ENCODE data around the gene COL11A1. TPM values are rescaled to one million over a fixed set of nuclear protein-coding genes. Genes with fewer than 3 reads are reported as not detected.

The COL11A1 gene
- total RNA-seq, 2 experiments from 2014 or later: 0.22 TPM; not detected in 1

- H3K36me3 ChIP-seq (ENCODE audit: insufficient read depth, low read length): no peaks in the 10 kb centered on the region
- no peaks in the 10 kb centered on the region for H3K79me2 ChIP-seq (ENCODE audit: insufficient read depth, low read depth, low read length)
- no peak overlapping the region for H3K27ac ChIP-seq (ENCODE audit: low read depth, low read length, poor library complexity, severe bottlenecking)
- H3K4me3 ChIP-seq (ENCODE audit: low read depth, low read length, poor library complexity, severe bottlenecking): no peak overlapping the region
- no peaks in the 10 kb centered on the region for H4K20me1 ChIP-seq (ENCODE audit: insufficient read depth, low read length)
- DNase-seq (ENCODE audit: low spot score): no peak
- H3K9me3 ChIP-seq (ENCODE audit: low read length): no peaks in the 10 kb centered on the region
- no peaks in the 10 kb centered on the region for H3K9me2 ChIP-seq (ENCODE audit: insufficient read depth, low read length)
- intact Hi-C loops (cut with micrococcal nuclease; ENCODE audit: unreplicated experiment): no loop called here
- no peaks in the 10 kb centered on the region for H3K4me1 ChIP-seq (ENCODE audit: insufficient read depth, low read length, poor library complexity, severe bottlenecking)
- ChIA-PET POLR2A (interaction anchor here (0.5 to 1.2 kb wide), 3 partner anchors 10 to 254 kb away, joined by 3 read pairs; no protein-coding TSS in a partner anchor), CTCF (ENCODE audit: unreplicated experiment) (no interaction called here)
- BruUV-seq (replicated peaks): no TSS peak
- no peak for TF ChIP-seq CTCF (conservative IDR thresholded peaks at IDR 0.05; ENCODE audit: low read length)
- TF ChIP-seq EZH2phosphoT487 (IDR thresholded peaks at IDR 0.05; ENCODE audit: borderline replicate concordance, low read depth, low read length): no peak
- no peak overlapping the region for H3K4me2 ChIP-seq (ENCODE audit: low read length)
- no peak overlapping the region for H2AFZ ChIP-seq (ENCODE audit: low read length)
These were observed 12.7 kb upstream of the COL11A1 start for GRCh38 chr1:103120981-103121380.

- Histone ChIP-seq H2AFZ (ENCODE audit: low read length) (no peak overlapping the region), H4K20me1 (ENCODE audit: insufficient read depth, low read length) (no peaks in the 10 kb centered on the region), H3K4me2 (ENCODE audit: low read length) (no peak overlapping the region), H3K36me3 (ENCODE audit: insufficient read depth, low read length) (no peaks in the 10 kb centered on the region), H3K4me1 (ENCODE audit: insufficient read depth, low read length, poor library complexity, severe bottlenecking) (no peaks in the 10 kb centered on the region), H3K79me2 (ENCODE audit: insufficient read depth, low read depth, low read length) (no peaks in the 10 kb centered on the region), H3K9me2 (ENCODE audit: insufficient read depth, low read length) (no peaks in the 10 kb centered on the region), H3K27ac (ENCODE audit: low read depth, low read length, poor library complexity, severe bottlenecking) (no peak overlapping the region), H3K9me3 (ENCODE audit: low read length) (no peaks in the 10 kb centered on the region), H3K4me3 (ENCODE audit: low read depth, low read length, poor library complexity, severe bottlenecking) (no peak overlapping the region)
- no peak for TF ChIP-seq EZH2phosphoT487 (IDR thresholded peaks at IDR 0.05; ENCODE audit: borderline replicate concordance, low read depth, low read length)
- TF ChIP-seq CTCF (conservative IDR thresholded peaks at IDR 0.05; ENCODE audit: low read length): no peak
- CTCF ChIA-PET (ENCODE audit: unreplicated experiment): no interaction called here
- DNase-seq (ENCODE audit: low spot score): no peak
- intact Hi-C loops (cut with micrococcal nuclease; ENCODE audit: unreplicated experiment): no loop called here
- no TSS peak for BruUV-seq (replicated peaks)
- POLR2A ChIA-PET: interaction anchor here (0.9 kb wide), 1 partner anchor 12 kb away, joined by 4 read pairs; no protein-coding TSS in a partner anchor
These were observed 4.2 kb upstream of the COL11A1 start for GRCh38 chr1:103112546-103112945.

- no peak overlapping the region for H3K4me3 ChIP-seq (ENCODE audit: low read depth, low read length, poor library complexity, severe bottlenecking)
- no peaks in the 10 kb centered on the region for H3K79me2 ChIP-seq (ENCODE audit: insufficient read depth, low read depth, low read length)
- BruUV-seq (replicated peaks): no TSS peak
- intact Hi-C loops (cut with micrococcal nuclease; ENCODE audit: unreplicated experiment): no loop called here
- H3K27ac ChIP-seq (ENCODE audit: low read depth, low read length, poor library complexity, severe bottlenecking): no peak overlapping the region
- TF ChIP-seq CTCF (conservative IDR thresholded peaks at IDR 0.05; ENCODE audit: low read length) (no peak), EZH2phosphoT487 (IDR thresholded peaks at IDR 0.05; ENCODE audit: borderline replicate concordance, low read depth, low read length) (no peak)
- no peaks in the 10 kb centered on the region for H4K20me1 ChIP-seq (ENCODE audit: insufficient read depth, low read length)
- no peaks in the 10 kb centered on the region for H3K9me3 ChIP-seq (ENCODE audit: low read length)
- H3K4me1 ChIP-seq (ENCODE audit: insufficient read depth, low read length, poor library complexity, severe bottlenecking): no peaks in the 10 kb centered on the region
- H3K36me3 ChIP-seq (ENCODE audit: insufficient read depth, low read length): no peaks in the 10 kb centered on the region
- no peaks in the 10 kb centered on the region for H3K9me2 ChIP-seq (ENCODE audit: insufficient read depth, low read length)
- no peak overlapping the region for H3K4me2 ChIP-seq (ENCODE audit: low read length)
- CTCF ChIA-PET (ENCODE audit: unreplicated experiment): no interaction called here
- H2AFZ ChIP-seq (ENCODE audit: low read length): no peak overlapping the region
- POLR2A ChIA-PET: interaction anchor here (0.9 kb wide), 1 partner anchor 11 kb away, joined by 4 read pairs; no protein-coding TSS in a partner anchor
- DNase-seq (ENCODE audit: low spot score): no peak
These were observed 3.6 kb upstream of the COL11A1 start for GRCh38 chr1:103111926-103112325.
